Breast epithelium (tissue), 4 donors: ENCODE measurements around the gene FAM20C. TPM values are rescaled to one million over a fixed set of nuclear protein-coding genes. Genes with fewer than 3 reads are reported as not detected.

Source experiments
- DNase-seq, 2 donors: peaks; one replicate each; pipeline ENCODE4 v3.0.0-alpha.2; 2019; ENCODE audit warnings: low spot score in 2 of 2
- H3K27ac ChIP-seq, 2 donors: fragments of 200-600 bp; sonication (generic) in 1 of 2; one replicate each; pipeline ENCODE4 v1.5.1; 2016 to 2019; ENCODE audit warnings: mild to moderate bottlenecking in 1 of 2
- H3K27me3 ChIP-seq, 2 donors: fragments of 200-600 bp; sonication (generic) in 1 of 2; one replicate each; pipeline versions ENCODE4 v1.5.1 to v1.6.0; 2017 to 2019; ENCODE audit warnings: control low read depth in 1 of 2, mild to moderate bottlenecking in 1 of 2
- H3K36me3 ChIP-seq: fragments of 200-600 bp; one replicate; pipeline ENCODE4 v1.5.1; 2019
- H3K4me1 ChIP-seq, 2 donors: fragments of 200-600 bp; sonication (generic); one replicate each; pipeline ENCODE4 v1.5.1; 2016 to 2019; ENCODE audit warnings: control low read depth in 1 of 2
- H3K4me3 ChIP-seq, 3 donors: fragments of 200-600 bp; sonication (generic); 1 replicate in 2 of 3; 2 replicates in 1 of 3; pipeline ENCODE4 v1.5.1; 2016 to 2019; ENCODE audit warnings: mild to moderate bottlenecking in 3 of 3, moderate library complexity in 2 of 3
- H3K9me3 ChIP-seq, 2 donors: fragments of 200-600 bp; sonication (generic) in 1 of 2; one replicate each; pipeline ENCODE4 v1.5.1; 2016 to 2019; ENCODE audit warnings: control low read depth in 1 of 2
- POLR2A ChIP-seq: fragments of 450-650 bp; IDR thresholded peaks from one replicate; pipeline ENCODE4 v1.6.1; 2016; ENCODE audit warnings: antibody characterized with exemption, mild to moderate bottlenecking, moderate library complexity
- POLR2AphosphoS5 ChIP-seq, 3 donors: sonication (generic); formaldehyde crosslinking; IDR thresholded peaks; one replicate each; pipeline ENCODE4 v1.6.1; 2017; ENCODE audit warnings: antibody characterized with exemption in 3 of 3
- intact Hi-C: fragments of 100-400 bp; cut with DNase I; formaldehyde crosslinking; loops from one replicate; pipeline ENCODE4 v1.15.1; 2023; ENCODE audit warnings: low total_unique reads
- total RNA-seq, 3 donors: library from RNA; depleted of rRNA; stranded (reverse); fragments of >200 nt; gene quantifications; one replicate each; pipeline ENCODE4 v1.1.0, GENCODE V29; 2016
- TF ChIP-seq, protein P1 (sequence below), 3 donors: fragments of 450-650 bp; IDR thresholded peaks; one replicate each; pipeline ENCODE4 v1.5.1; 2016 to 2017; ENCODE audit warnings: antibody characterized with exemption in 3 of 3, mild to moderate bottlenecking in 3 of 3, moderate library complexity in 3 of 3

Gene FAM20C
- total RNA-seq, 3 donors from 2014 or later, result 30.7 to 73.7 (median 71.0) TPM

DNA sequence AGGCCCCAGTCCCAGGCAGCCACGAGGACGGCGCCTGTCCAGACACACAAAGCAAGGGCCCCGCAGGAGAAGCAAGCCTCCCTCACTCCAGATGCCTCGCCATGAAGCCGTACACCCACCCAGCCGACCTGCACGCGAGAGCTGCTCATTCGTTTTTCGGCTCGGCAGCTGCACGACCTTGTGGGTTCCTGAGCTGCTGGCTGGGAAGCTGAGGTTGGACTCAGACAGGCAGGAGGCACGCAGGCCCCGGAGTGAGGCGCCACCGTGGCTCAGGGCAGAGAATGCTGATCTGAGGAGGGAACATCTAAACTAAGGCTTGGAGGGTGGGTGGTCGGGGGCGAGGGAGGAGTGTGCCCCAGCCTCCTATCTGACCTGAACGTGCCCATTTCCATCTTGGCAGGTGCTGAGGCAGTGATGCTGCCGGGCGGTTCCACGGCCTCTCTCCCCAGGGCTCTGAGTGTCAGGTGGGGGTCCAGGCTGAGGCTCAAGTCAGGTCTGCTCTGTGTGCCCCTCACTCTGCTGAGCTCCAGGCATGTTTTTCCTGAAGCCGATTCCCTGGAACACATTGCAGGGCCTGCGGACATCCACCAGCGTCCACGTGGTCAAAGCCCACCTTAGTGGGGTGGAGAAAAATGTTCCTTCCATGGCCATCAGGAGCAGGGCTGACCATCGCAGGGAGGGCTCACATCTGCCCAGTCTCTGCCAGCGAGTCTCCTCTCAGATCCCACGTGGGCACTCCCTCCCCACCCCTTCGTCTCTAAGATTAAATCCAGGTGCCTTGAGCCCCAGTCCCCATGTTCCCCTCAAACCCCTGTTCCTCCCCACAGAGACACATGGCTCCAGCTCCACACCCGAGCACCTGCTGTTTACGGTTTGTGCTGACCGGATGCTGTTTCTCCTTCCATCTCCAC, 28.1 kb upstream of the FAM20C start:
- no peaks in the 10 kb centered on the region for H3K9me3 ChIP-seq
- peaks cover 0 to 10% of the 10 kb centered on the region in 2 donors for H3K27me3 ChIP-seq
- TF ChIP-seq POLR2AphosphoS5 (IDR thresholded peaks at IDR 0.05) (no peak), POLR2A (no peak)
- TF ChIP-seq, protein P1, sequence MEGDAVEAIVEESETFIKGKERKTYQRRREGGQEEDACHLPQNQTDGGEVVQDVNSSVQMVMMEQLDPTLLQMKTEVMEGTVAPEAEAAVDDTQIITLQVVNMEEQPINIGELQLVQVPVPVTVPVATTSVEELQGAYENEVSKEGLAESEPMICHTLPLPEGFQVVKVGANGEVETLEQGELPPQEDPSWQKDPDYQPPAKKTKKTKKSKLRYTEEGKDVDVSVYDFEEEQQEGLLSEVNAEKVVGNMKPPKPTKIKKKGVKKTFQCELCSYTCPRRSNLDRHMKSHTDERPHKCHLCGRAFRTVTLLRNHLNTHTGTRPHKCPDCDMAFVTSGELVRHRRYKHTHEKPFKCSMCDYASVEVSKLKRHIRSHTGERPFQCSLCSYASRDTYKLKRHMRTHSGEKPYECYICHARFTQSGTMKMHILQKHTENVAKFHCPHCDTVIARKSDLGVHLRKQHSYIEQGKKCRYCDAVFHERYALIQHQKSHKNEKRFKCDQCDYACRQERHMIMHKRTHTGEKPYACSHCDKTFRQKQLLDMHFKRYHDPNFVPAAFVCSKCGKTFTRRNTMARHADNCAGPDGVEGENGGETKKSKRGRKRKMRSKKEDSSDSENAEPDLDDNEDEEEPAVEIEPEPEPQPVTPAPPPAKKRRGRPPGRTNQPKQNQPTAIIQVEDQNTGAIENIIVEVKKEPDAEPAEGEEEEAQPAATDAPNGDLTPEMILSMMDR (IDR thresholded peaks at IDR 0.05), result no peak
- no peak for DNase-seq
- no peaks in the 10 kb centered on the region for H3K36me3 ChIP-seq
- H3K27ac ChIP-seq, result no peak overlapping the region
- H3K4me1 ChIP-seq, result no peaks in the 10 kb centered on the region
- no peak overlapping the region for H3K4me3 ChIP-seq
- intact Hi-C loops, result no loop called here

DNA sequence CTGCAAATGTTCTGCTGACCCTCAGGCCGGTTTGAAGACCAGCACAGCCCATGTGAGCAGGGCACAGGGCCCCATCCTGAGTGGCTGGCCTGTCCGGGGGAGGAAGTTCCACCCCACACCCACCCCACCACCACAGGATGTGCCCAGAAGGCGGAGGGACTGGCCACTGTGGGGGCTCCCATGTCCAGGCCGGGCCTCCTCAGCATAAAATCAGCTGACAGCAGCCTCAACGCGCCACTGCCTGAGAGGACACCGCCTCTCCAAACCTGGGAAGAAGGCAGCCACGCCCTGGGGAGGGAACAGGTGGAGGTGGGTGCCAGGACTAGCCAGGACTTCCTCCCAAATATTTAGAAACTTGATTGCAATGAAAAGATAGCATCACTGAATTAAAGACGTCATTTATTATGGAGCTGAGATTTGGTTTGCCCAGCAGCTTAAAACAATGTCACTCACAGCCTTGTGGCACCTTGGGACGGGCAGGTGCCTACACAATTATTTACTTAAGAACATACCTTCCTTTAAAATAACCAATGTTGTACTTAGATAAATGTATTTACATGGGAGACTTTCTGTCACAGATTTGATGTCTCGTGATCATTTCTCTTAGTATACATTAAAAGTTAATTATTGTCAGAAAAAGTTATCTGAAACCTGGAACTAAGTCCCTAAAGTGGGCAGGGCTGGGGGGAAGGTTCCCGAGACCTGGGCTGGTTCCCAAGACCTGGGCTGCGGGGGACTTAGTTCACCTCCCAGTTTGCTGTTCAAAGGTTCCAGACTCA, 27.3 kb upstream of the FAM20C start:
- Histone ChIP-seq H3K36me3 (no peaks in the 10 kb centered on the region), H3K27me3 (peaks cover 0 to 10% of the 10 kb centered on the region in 2 donors), H3K27ac (no peak overlapping the region), H3K4me3 (no peak overlapping the region), H3K9me3 (no peaks in the 10 kb centered on the region), H3K4me1 (no peaks in the 10 kb centered on the region)
- TF ChIP-seq POLR2AphosphoS5 (IDR thresholded peaks at IDR 0.05), result no peak
- TF ChIP-seq, protein P1 (IDR thresholded peaks at IDR 0.05), result no peak
- TF ChIP-seq POLR2A, result no peak
- intact Hi-C loops, result no loop called here
- no peak for DNase-seq

DNA sequence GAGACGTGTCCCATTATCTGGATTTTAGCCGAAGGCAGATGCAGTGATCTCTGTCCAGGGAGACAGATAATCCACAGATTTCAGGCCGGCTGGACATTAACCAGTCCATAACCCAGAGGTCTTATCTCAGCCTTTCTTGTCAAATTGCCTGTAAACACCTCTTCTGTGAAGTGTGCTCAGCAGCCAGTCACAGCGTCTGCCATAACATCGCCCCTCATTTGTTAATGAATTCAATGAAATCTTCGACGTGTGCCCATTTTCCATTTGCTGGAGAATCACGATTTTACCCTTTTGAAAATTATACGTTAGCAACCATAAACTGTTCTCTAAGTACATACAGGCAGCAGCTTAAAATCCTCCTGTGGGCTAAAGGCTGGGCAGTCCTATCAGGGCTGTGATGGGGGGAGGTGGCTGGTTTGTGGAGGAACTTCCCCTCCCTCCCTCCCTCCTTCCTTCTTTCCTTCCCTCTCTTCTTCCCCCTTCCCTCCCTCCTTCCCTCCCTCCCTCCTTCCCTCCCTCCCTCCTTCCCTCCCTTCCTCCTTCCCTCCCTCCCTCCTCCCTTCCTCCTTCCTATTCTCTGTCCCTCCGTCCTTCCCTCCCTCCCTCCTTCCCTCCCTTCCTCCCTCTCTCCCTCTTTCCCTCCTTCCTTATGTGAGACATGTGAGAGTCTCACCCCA, 26.6 kb upstream of the FAM20C start:
- intact Hi-C loops, result no loop called here
- DNase-seq, result no peak

DNA sequence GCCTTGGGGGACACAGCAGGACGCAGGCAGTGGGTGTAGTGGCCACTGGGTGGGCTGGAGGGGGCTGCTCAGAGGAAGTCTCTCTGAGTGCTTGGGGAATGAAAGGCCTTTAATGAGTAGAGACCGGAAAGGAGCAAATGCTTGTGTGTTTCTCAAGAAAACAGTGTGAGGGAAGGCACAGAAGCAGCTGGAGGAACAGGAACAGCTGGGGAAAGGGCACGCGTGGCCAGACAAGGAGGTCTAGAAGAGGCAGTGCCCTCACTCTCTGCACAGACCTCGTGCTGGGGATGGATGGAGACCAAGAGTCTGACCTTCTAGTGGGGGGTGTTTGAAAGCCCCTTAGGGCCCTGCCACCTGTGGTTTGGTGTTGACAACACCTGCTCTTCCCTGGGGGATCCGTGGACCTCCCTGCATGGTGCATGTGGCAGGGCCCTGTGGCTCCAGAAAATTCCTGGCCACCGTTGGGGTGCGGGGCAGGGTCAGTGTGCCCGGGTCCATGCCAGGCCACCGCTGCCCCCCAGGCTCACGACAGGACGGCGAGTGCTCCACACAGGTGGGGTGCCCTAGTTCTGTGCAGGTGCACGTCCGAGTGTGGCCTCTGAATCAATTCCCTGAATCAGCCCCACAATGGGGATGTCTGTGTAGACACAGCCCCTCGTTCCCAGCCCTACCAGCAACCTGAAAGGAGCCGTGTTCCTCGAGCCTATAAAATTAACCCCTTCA, 25.9 kb upstream of the FAM20C start:
- no peak overlapping the region for H3K4me3 ChIP-seq
- DNase-seq, result no peak
- TF ChIP-seq POLR2AphosphoS5 (IDR thresholded peaks at IDR 0.05) (no peak), POLR2A (no peak)
- TF ChIP-seq, protein P1 (IDR thresholded peaks at IDR 0.05), result no peak
- peak overlapping the region in 1 of 2 donors; percentile 19 for H3K27ac ChIP-seq
- intact Hi-C loops, result no loop called here
- no peaks in the 10 kb centered on the region for H3K4me1 ChIP-seq
- peaks cover 0 to 4% of the 10 kb centered on the region in 2 donors for H3K27me3 ChIP-seq
- no peaks in the 10 kb centered on the region for H3K36me3 ChIP-seq
- H3K9me3 ChIP-seq, result no peaks in the 10 kb centered on the region

More for the DNA sequence above, 26.6 kb upstream of the FAM20C start:
- Histone ChIP-seq H3K36me3 (no peaks in the 10 kb centered on the region), H3K27me3 (peaks cover 0 to 10% of the 10 kb centered on the region in 2 donors), H3K9me3 (no peaks in the 10 kb centered on the region), H3K4me1 (no peaks in the 10 kb centered on the region), H3K27ac (peak overlapping the region in 1 of 2 donors; percentile 19), H3K4me3 (no peak overlapping the region)
- TF ChIP-seq POLR2A, result no peak
- no peak for TF ChIP-seq POLR2AphosphoS5 (IDR thresholded peaks at IDR 0.05)
- TF ChIP-seq, protein P1 (IDR thresholded peaks at IDR 0.05), result no peak
